Measurements from ENCODE around the gene TTLL5. TPM values are rescaled to one million over a fixed set of nuclear protein-coding genes. Genes with fewer than 3 reads are reported as not detected.

Gene TTLL5
- total and polyA plus RNA-seq, 7 donors = 4.8 to 36.6 (median 17.9) TPM

GRCh38 chr14:75969126-75969525 is 308.1 kb downstream of the TTLL5 start:
- no peak for DNase-seq
- H3K9me3 ChIP-seq = no peaks in the 10 kb centered on the region
- intact Hi-C loops (cut with DNase I) = no loop called here
- no peak overlapping the region for H3K4me3 ChIP-seq
- 76 to 81% methylated on average over 4 of the region's 4 CpGs for WGBS, 2 donors
- H3K27me3 ChIP-seq = no peaks in the 10 kb centered on the region
- peak overlapping the region in 2 of 4 donors; percentile 8 to 21 for H3K27ac ChIP-seq
- peaks cover 0 to 5% (median 0%) of the 10 kb centered on the region in 4 donors for H3K4me1 ChIP-seq
- no peak for TF ChIP-seq POLR2AphosphoS5 (IDR thresholded peaks at IDR 0.05)
- TF ChIP-seq POLR2A (IDR thresholded peaks at IDR 0.05) = no peak
- no peak for TF ChIP-seq CTCF (IDR thresholded peaks at IDR 0.05)
- TF ChIP-seq EP300 (IDR thresholded peaks at IDR 0.05) = no peak
- H3K36me3 ChIP-seq = peaks cover 0 to 58% (median 13%) of the 10 kb centered on the region in 4 donors

- no peak overlapping the region for H3K27ac ChIP-seq
- 78 to 85% methylated on average over 8 of the region's 8 CpGs for WGBS, 2 donors
- H3K9me3 ChIP-seq = no peaks in the 10 kb centered on the region
- no peak for DNase-seq
- intact Hi-C loops (cut with DNase I) = no loop called here
- peaks cover 0 to 50% (median 11%) of the 10 kb centered on the region in 4 donors for H3K36me3 ChIP-seq
- no peak overlapping the region for H3K4me3 ChIP-seq
- H3K4me1 ChIP-seq = peaks cover 0 to 5% (median 0%) of the 10 kb centered on the region in 4 donors
- no peaks in the 10 kb centered on the region for H3K27me3 ChIP-seq
- no peak for TF ChIP-seq CTCF (IDR thresholded peaks at IDR 0.05)
- no peak for TF ChIP-seq POLR2A (IDR thresholded peaks at IDR 0.05)
- TF ChIP-seq EP300 (IDR thresholded peaks at IDR 0.05) = no peak
- no peak for TF ChIP-seq POLR2AphosphoS5 (IDR thresholded peaks at IDR 0.05)
These were observed 308.8 kb downstream of the TTLL5 start for GRCh38 chr14:75969891-75970290.

GRCh38 chr14:75970989-75971388 is 309.9 kb downstream of the TTLL5 start:
- DNase-seq = no peak
- Histone ChIP-seq H3K4me3 (no peak overlapping the region), H3K9me3 (no peaks in the 10 kb centered on the region), H3K4me1 (peaks cover 0 to 5% (median 0%) of the 10 kb centered on the region in 4 donors), H3K27me3 (no peaks in the 10 kb centered on the region), H3K36me3 (peaks cover 0 to 41% (median 9%) of the 10 kb centered on the region in 4 donors), H3K27ac (no peak overlapping the region)
- no peak for TF ChIP-seq EP300 (IDR thresholded peaks at IDR 0.05)
- no peak for TF ChIP-seq POLR2A (IDR thresholded peaks at IDR 0.05)
- no peak for TF ChIP-seq POLR2AphosphoS5 (IDR thresholded peaks at IDR 0.05)
- TF ChIP-seq CTCF (IDR thresholded peaks at IDR 0.05) = no peak
- 93 to 95% methylated on average over 9 of the region's 9 CpGs for WGBS, 2 donors
- intact Hi-C loops (cut with DNase I) = no loop called here

GRCh38 chr14:75971509-75971908 is 310.5 kb downstream of the TTLL5 start:
- Histone ChIP-seq H3K36me3 (peaks cover 0 to 36% (median 6%) of the 10 kb centered on the region in 4 donors), H3K27me3 (no peaks in the 10 kb centered on the region), H3K27ac (no peak overlapping the region), H3K4me1 (peaks cover 0 to 5% (median 0%) of the 10 kb centered on the region in 4 donors), H3K9me3 (no peaks in the 10 kb centered on the region), H3K4me3 (no peak overlapping the region)
- TF ChIP-seq POLR2AphosphoS5 (IDR thresholded peaks at IDR 0.05) = no peak
- no peak for TF ChIP-seq CTCF (IDR thresholded peaks at IDR 0.05)
- TF ChIP-seq EP300 (IDR thresholded peaks at IDR 0.05) = no peak
- TF ChIP-seq POLR2A (IDR thresholded peaks at IDR 0.05) = no peak
- DNase-seq = no peak
- intact Hi-C loops (cut with DNase I) = no loop called here
- WGBS, 2 donors = 95 to 96% methylated on average over 15 of the region's 15 CpGs
